ENCODE measurements around the gene ARHGEF10L. TPM values are rescaled to one million over a fixed set of nuclear protein-coding genes. Genes with fewer than 3 reads are reported as not detected.

ARHGEF10L gene
- total RNA-seq, 1 donor from 2014 or later, result 24.0 TPM

DNA sequence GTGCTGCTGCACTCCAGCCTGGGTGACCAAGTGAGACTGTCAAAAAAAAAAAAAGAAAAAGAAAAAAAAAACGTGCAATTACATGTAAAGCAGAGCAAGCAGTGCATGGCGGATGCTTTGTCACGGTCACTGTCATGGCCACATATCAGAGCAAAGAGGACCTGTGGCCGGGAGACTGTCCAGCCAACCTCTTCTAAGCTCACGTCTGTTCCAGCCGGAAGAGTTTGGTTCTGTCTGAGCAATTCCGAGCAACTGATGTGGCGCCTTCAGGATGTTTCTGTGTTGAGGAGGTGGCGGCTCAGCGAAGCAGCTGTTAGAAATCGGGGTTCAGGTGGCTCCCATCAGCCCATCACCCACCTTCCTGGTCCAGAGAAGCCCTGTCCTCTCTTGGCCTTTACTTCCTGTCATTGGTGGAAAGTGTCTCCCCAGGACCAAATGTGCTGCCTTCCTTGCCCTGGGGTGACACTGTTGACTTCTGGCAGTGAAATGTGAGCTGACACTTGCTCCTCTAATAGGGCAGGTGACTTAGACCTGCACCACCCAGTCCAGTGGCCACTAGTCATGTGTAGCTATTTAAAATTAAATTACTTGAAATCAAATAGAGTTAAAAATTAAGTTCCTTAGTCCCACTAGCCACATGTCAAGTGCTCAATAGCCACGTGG lies 59.9 kb downstream of the ARHGEF10L start:
- H3K36me3 Mint-ChIP-seq (ENCODE audit: unreplicated experiment), result peaks cover 5% of the 10 kb centered on the region
- H3K27me3 Mint-ChIP-seq (ENCODE audit: unreplicated experiment), result no peaks in the 10 kb centered on the region
- TF ChIP-seq, protein P1, sequence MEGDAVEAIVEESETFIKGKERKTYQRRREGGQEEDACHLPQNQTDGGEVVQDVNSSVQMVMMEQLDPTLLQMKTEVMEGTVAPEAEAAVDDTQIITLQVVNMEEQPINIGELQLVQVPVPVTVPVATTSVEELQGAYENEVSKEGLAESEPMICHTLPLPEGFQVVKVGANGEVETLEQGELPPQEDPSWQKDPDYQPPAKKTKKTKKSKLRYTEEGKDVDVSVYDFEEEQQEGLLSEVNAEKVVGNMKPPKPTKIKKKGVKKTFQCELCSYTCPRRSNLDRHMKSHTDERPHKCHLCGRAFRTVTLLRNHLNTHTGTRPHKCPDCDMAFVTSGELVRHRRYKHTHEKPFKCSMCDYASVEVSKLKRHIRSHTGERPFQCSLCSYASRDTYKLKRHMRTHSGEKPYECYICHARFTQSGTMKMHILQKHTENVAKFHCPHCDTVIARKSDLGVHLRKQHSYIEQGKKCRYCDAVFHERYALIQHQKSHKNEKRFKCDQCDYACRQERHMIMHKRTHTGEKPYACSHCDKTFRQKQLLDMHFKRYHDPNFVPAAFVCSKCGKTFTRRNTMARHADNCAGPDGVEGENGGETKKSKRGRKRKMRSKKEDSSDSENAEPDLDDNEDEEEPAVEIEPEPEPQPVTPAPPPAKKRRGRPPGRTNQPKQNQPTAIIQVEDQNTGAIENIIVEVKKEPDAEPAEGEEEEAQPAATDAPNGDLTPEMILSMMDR (IDR thresholded peaks at IDR 0.05), result no peak
- H3K4me1 Mint-ChIP-seq (ENCODE audit: unreplicated experiment), result peaks cover 12% of the 10 kb centered on the region
- no peak overlapping the region for H3K27ac Mint-ChIP-seq (ENCODE audit: unreplicated experiment)
- no peak overlapping the region for H3K4me3 Mint-ChIP-seq (ENCODE audit: unreplicated experiment)
- DNase-seq (ENCODE audit: extremely low spot score, unreplicated experiment), result no peak
- no peaks in the 10 kb centered on the region for H3K9me3 Mint-ChIP-seq (ENCODE audit: unreplicated experiment)

DNA sequence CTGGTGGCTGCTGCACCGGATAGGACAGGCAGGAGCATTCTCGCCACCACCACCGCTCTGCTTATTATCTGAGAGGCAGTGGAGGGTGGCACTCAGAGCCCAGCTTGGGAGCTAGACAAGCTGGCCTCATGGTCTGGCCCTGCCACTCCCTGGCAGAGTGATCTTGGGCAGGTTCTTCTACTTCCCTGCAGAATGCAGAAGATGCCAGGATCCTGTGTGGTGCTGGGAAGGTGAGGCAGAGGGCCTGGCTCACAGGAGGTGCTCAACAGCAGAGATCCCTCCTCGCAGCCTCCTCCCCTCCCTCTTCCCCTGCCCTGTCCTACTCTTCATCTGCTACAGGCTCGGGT lies 60.4 kb downstream of the ARHGEF10L start:
- H3K27ac Mint-ChIP-seq (ENCODE audit: unreplicated experiment), result no peak overlapping the region
- no peaks in the 10 kb centered on the region for H3K27me3 Mint-ChIP-seq (ENCODE audit: unreplicated experiment)

DNA sequence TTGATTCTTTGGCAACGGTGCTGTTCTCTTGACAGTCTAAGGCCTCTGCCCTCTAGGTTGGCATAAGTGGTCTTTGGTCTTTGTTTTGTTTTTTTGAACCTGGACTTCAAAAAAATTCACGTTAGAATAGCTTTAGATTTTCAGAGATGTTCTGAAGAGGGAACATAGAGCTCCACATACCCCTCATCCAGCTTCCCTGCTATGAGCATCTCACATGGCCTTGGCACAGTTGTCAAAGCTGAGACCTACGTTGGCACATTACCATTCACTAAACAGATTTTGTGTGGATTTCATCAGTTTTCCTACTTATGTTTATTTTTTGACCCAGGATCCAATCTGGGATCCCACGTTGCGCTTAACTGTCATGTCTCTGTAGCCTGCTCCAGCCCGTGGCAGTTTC lies 60.8 kb downstream of the ARHGEF10L start:
- H3K27me3 Mint-ChIP-seq (ENCODE audit: unreplicated experiment), result no peaks in the 10 kb centered on the region
- no peak for DNase-seq (ENCODE audit: extremely low spot score, unreplicated experiment)
- H3K36me3 Mint-ChIP-seq (ENCODE audit: unreplicated experiment), result peaks cover 5% of the 10 kb centered on the region

More for the DNA sequence above, 60.4 kb downstream of the ARHGEF10L start:
- TF ChIP-seq, protein P1 (IDR thresholded peaks at IDR 0.05), result no peak
- Mint-ChIP-seq H3K4me3 (ENCODE audit: unreplicated experiment) (no peak overlapping the region), H3K9me3 (ENCODE audit: unreplicated experiment) (no peaks in the 10 kb centered on the region), H3K36me3 (ENCODE audit: unreplicated experiment) (peaks cover 5% of the 10 kb centered on the region), H3K4me1 (ENCODE audit: unreplicated experiment) (peaks cover 8% of the 10 kb centered on the region)
- DNase-seq (ENCODE audit: extremely low spot score, unreplicated experiment), result no peak

DNA sequence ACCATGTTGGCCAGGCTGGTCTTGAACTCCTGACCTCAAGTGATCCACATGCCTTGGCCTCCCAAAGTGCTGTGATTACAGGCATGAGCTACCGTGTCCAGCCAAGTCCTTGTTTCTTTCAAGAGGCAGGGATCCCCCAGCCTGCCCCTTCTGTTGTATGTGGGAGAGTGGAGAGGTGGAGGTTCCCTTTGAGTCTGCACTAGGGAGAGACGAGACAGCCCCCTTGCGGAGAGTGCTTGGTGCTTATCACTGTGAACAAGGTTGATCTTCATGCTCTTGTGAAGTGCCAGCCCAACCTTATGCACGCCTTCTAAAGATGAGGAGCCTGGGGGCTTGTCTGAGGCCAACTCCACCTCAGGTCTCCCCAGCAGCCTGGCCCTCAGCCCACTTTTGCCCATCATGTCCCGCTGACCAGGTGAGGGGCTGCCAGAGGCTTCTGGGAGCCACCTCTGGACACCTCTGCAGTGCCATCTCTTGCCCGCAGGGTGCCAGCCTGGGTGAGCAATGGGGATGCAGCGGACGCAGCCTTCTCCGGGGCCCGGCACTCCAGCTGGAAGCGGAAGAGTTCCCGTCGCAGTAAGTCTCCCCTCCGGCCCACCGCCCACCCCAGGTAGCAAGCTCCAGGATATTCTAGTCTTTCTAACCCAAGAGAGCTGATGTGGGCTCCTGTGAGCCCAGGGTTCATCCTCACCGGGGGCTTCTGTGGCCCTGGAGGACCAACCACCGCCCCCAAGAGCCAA lies 62.3 kb downstream of the ARHGEF10L start:
- Mint-ChIP-seq H3K4me1 (ENCODE audit: unreplicated experiment) (peaks cover 21% of the 10 kb centered on the region), H3K36me3 (ENCODE audit: unreplicated experiment) (peaks cover 4% of the 10 kb centered on the region), H3K4me3 (ENCODE audit: unreplicated experiment) (no peak overlapping the region), H3K27ac (ENCODE audit: unreplicated experiment) (no peak overlapping the region), H3K27me3 (ENCODE audit: unreplicated experiment) (no peaks in the 10 kb centered on the region), H3K9me3 (ENCODE audit: unreplicated experiment) (no peaks in the 10 kb centered on the region)
- TF ChIP-seq, protein P1 (IDR thresholded peaks at IDR 0.05), result no peak
- no peak for DNase-seq (ENCODE audit: extremely low spot score, unreplicated experiment)

More for the DNA sequence above, 60.8 kb downstream of the ARHGEF10L start:
- Mint-ChIP-seq H3K4me1 (ENCODE audit: unreplicated experiment) (peaks cover 8% of the 10 kb centered on the region), H3K9me3 (ENCODE audit: unreplicated experiment) (no peaks in the 10 kb centered on the region), H3K4me3 (ENCODE audit: unreplicated experiment) (no peak overlapping the region), H3K27ac (ENCODE audit: unreplicated experiment) (no peak overlapping the region)
- TF ChIP-seq, protein P1 (IDR thresholded peaks at IDR 0.05), result no peak

DNA sequence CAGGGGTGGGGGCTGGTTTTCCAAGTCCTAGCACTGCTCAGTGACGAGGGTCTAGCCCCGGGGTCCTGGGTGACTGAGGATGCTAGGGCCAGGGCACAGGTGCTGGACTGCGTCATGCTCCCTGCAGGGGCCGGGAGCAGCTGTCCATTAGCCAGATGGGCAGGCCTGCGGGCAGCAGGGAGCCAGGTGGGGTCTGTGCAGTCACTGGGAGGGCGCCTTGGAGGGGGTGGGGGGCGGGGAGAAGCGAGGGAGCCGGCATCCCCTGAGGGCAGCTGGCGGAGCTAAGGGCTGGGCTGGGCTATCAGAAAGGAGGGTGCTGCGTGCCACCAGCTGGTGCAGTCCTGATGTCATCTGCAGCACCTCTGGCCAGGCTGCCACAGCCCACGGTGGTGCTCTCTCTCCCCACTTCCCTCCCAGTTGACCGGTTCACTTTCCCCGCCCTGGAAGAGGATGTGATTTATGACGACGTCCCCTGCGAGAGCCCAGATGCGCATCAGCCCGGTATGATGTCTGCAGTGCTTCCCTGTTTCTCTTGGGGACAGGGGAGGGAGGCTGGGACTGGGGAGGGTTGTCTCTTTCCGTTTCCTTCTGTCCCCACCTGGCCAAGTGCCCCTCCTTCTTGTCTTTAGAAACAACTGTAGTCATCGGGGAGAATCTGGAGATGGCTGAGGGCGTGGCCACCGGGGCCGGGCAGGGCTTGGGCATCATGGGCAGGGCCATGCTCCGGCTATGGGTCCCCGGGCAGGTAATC lies 63.8 kb downstream of the ARHGEF10L start:
- TF ChIP-seq, protein P1 (IDR thresholded peaks at IDR 0.05), result no peak
- Mint-ChIP-seq H3K27me3 (ENCODE audit: unreplicated experiment) (no peaks in the 10 kb centered on the region), H3K9me3 (ENCODE audit: unreplicated experiment) (no peaks in the 10 kb centered on the region), H3K4me1 (ENCODE audit: unreplicated experiment) (peaks cover 23% of the 10 kb centered on the region), H3K36me3 (ENCODE audit: unreplicated experiment) (peaks cover 6% of the 10 kb centered on the region), H3K4me3 (ENCODE audit: unreplicated experiment) (no peak overlapping the region), H3K27ac (ENCODE audit: unreplicated experiment) (no peak overlapping the region)
- no peak for DNase-seq (ENCODE audit: extremely low spot score, unreplicated experiment)

Measured in osteocyte (in vitro differentiated cells).